ENCODE results near the gene ATP9A. TPM values are rescaled to one million over a fixed set of nuclear protein-coding genes. Genes with fewer than 3 reads are reported as not detected.

The ATP9A gene
- total and polyA plus RNA-seq, 2 of the 8 experiments (the other 6 are each of a cell fraction or from before 2014, with no cell fraction given) = 5.0 to 6.4 TPM

DNA sequence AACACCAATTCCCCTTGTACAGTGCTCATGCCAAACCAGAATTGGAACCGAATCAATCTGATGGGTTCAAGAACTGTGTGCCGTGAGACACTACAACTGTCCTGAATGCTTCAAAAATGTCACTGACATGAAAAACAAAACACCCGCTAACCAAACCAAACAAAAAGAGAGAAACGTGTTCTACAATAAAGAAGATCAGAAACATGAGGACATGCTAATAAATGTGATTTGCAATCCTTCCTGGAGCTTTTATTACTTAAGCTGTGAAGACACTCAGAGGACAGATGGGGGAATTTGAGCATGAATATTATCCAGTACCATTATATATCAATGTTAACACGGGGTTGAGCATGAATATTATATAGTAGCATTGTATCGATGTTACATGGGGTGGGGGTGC is 153.5 kb downstream of the ATP9A start (continued):
- no peak for TF ChIP-seq RAD21 (IDR thresholded peaks at IDR 0.05 in 1 of 2, conservative IDR thresholded peaks at IDR 0.05 in 1 of 2; ENCODE audit: low read depth in 2 of 2, low read length in 2 of 2)
- TF ChIP-seq E2F6 (IDR thresholded peaks at IDR 0.05) = no peak
- TF ChIP-seq ASH2L (IDR thresholded peaks at IDR 0.05; ENCODE audit: low read length) = no peak
- no peak for TF ChIP-seq SIN3A (conservative IDR thresholded peaks at IDR 0.05 in 1 of 2, IDR thresholded peaks at IDR 0.05 in 1 of 2; ENCODE audit: low read depth in 1 of 2, low read length in 2 of 2)
- no peak for TF ChIP-seq SP1 (IDR thresholded peaks at IDR 0.05; ENCODE audit: low read depth, low read length)
- no peak for TF ChIP-seq CBX5 (IDR thresholded peaks at IDR 0.05; ENCODE audit: low read depth, low read length)

Measured in H1 (cell line).